GM18517 (cell line): ENCODE results near the gene ARMC3.
"Not testable (repeated sequence)": the region's sequence is repeated elsewhere in the genome, so short reads cannot be mapped to it uniquely, and the experiment has no call there.

ENCODE experiments used
- ATAC-seq: cut with Tn5 transposase; IDR thresholded peaks from one replicate; pipeline ENCODE4 v1.9.1; 2021; ENCODE audit warnings: mild to moderate bottlenecking, moderate library complexity; ENCODE audit not compliant: unreplicated experiment

ARMC3 gene

DNA sequence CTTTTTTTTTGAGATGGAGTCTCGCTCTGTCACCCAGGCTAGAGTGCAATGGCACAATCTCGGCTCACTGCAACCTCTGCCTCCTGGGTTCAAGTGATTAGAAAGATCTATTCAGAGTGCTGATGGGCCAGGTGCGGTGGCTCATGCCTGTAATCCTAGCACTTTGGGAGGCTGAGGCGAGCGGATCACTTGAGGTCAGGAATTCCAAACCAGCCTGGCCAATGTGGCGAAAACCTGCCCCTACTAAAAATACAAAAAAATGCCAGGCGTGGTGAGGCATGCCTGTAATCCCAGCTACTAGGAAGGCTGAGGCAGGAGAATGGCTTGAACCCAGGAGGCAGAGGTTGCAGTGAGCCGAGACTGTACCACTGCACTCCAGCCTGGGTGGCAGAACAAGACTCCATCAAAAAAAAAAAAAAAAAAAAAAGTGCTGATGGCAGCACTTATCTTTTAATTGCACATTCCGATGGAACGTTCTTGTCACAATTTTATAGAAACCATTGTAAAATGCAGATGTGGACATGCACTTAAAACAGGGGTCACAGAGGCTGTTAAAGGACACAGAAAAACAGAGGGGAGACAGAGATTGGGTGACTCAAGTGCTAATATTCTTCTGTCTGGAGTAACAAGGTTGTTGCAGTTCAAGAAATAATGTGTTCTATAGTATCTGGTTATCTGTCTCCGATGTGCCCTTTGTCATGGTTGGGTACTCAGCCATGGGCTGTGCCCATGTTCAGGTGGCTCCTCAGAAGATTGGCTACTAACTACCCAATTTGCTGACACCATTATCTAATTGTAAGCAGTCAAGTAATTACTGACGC lies 142.4 kb downstream of the ARMC3 start:
- not testable (repeated sequence) for ATAC-seq

DNA sequence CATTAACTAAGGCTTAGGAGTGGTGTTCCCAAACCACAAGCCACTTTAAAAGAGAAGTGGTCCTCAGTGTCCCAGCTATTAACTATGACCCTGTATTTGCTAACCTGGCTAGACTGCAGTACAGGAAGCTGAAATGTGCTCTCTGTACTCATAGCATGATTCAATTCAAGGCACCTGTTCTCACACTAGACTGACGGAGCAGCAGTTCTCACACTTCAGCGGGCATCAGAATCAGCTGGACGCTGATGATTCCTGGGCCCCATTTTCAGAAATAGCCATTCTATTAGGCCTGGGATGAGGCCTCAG lies 143.0 kb downstream of the ARMC3 start:
- no peak for ATAC-seq

DNA sequence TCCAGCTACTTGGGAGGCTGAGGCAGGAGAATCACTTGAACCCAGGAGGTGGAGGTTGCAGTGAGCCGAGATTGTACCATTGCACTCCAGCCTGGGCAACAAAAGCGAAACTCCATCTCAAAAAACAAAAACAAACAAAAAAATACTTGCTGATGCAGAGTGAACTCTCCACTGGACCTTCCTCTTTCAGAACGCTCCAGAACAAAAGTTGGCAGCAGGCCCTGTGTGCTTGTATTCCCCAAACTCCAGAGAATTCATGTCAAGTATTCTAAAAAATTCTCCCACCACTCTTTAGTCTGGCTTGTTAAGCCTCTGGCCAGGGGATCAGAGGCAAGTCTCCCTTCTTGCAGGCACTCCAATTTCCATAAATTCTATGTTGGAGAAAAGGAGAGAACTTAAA lies 144.7 kb downstream of the ARMC3 start:
- not testable (repeated sequence) for ATAC-seq

DNA sequence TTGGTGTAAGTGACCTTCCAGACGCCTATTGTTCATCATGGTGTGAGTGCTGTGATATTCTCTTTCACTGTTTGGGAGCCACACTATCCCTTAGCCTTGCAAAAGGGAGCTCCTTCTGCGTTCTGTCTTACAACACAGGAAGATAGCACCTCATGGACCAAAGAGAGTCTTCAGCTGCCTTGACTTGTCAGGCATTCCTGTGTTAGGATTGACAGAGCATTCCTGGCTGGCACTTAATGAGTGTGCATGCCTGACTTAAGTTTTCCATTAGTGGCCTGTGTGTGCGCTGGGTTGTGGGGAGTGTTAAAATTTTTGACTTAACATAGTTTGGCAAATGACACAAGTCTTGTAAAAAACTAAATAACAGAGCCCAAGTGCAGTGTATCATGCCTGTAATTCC lies 145.7 kb downstream of the ARMC3 start:
- ATAC-seq: no peak

DNA sequence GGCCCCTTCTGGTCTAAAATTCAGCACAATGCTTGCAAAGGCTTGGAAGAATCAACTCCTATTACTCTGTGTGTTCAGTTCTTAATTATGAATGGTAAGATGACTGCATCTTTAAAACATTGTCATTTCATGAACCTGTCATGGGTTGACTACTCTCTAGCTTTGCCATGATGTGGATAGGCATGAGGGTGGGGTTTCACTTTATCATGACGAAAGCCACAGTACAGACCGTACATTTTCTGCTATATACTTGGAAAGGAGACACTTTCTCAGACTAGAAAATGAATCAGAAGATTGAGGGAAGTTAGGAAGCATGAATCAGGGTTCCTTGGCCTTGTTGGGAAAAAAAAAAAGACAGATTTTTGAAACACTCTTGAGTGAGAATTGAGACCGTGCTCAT lies 147.8 kb downstream of the ARMC3 start:
- ATAC-seq: no peak

DNA sequence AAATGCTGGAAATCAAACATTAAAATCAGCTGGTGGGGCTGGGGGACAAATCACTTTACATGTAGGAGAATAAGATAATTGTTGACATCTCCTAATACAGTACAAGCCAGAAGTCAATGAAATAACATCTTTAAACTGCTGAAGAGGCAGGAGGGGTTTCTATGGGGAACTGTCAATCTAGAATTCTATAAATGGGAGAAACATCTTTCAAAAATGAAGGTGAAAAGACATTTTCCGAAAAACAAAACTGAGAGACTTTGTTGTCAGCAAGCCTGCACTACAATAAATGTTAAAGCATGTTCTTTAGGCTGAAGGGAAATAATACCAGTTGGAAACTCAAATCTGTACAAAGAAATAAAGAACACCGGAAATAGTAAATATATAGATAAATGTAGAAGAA lies 150.3 kb downstream of the ARMC3 start:
- ATAC-seq: no peak

DNA sequence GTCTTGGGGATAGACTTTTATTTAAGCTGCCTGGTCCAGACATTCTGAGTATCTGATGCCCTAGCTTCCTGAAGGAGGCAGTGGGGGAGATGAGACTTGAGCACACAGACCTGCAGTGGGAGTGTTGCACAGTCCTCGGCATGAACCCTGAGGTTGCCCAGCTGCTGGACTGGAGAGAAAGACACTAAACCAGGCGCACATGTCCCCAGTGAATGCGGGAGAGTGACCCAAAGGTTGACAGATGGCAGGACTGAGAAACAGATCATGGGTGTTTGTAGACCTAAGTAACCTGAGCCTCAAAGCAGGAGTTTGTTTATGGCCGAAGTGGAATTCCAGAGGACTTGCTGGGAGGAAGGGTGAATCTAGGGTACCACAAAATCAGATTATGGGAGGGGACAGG lies 151.8 kb downstream of the ARMC3 start:
- no peak for ATAC-seq

DNA sequence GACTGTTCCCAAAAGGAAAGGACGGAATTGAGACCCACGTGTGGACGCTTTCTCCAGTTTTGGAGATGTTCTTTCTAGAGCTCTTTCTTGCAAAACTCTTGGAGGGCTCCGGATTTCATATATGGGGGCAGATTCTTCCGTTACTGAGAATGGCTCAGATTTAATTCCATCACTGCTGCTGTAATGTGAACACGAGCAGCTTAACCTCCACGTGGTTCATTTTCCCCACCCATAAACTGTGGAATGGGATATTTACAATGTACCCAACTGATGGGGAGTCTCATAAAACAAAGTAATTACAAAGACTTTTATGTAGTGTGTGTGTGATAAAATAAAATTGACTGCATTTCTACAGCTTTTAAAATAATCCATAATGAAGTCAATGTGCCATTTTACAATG lies 152.4 kb downstream of the ARMC3 start:
- no peak for ATAC-seq

DNA sequence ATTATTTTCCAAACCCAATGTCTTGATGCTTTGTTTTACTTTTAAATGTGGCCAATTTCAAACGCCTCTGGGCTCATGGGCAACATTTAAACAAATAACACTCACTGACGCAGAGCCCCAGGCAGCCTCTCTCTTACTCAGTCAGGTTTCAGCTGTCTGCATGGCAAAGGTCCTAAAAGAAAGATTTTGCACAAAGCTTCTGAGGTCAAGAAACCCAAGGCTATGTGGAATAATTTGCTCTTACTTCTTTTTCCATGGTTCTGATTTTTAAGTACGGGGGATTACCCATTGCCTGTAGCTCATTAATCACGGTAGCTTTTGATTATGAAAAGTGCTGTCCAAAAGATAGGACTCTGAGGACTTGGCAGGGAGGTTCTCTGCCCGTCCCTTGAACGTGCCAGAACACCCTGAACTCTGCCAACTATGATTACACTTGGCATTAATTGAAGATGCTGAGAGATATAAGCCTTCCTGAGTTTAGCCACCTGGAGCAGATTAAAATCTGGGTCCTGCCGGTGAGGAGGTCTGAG lies 153.4 kb downstream of the ARMC3 start:
- no peak for ATAC-seq

DNA sequence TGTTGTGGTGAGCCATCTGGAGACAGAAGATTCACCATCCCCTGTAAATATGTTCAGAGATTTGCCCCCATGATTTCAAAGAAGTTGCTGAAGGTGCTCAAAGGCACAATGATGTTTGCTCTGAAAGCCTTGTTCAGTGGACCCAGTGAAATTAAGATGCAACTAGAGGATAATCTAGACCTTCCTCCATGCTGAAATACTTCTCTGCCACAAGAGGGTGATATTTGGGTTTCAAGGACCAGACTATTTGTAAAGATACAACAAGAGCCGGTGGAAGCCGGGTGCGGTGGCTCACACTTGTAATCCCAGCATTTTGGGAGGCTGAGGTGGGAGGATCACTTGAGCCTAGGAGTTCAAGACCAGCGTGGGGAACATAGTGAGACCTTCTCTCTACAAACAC lies 154.0 kb downstream of the ARMC3 start:
- ATAC-seq: no peak
